HG03039 (cell line): ENCODE data around the gene IPCEF1.

ENCODE experiments used
- ATAC-seq: cut with Tn5 transposase; IDR thresholded peaks from one replicate; pipeline ENCODE4 v1.9.1; 2021; ENCODE audit warnings: mild to moderate bottlenecking, moderate library complexity; ENCODE audit not compliant: unreplicated experiment

IPCEF1 gene

DNA sequence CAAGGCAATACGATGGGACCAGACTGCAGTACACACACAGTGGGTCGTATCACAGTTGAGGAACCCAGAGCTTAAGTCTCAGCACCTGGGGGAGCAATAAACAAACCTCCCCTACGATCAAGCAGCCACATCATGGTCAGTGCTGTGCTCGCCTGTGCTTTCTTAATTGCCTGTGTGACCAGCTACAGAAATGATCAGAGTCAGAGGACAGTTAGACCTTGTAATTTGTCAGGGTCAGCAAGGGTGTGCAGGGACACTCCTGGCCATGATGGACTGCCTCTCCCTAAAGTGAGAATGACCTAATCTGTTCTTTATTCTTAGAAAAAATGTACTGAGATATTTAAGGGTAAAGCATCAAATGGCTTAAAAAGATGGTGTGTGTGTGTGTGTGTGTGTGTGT is 239.1 kb downstream of the IPCEF1 start:
- ATAC-seq = no peak

DNA sequence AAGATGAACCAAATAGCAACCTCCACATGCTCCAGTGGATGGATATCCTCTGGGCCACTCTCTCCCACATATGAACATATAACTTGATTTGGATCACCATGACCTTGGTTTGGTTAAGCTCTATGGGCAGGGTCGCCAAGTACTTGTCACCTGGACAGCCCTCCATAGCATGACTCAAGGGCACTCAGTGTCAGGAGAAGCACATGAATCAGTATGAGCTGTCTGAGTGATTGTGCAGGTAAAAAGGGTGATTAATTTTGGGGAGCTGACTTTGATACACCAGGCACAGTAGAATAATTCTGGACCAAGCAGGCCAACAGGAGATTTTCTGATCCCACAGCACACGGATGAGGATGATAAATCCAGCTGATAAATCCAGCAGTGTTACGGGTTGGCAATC is 243.2 kb downstream of the IPCEF1 start:
- ATAC-seq = no peak

DNA sequence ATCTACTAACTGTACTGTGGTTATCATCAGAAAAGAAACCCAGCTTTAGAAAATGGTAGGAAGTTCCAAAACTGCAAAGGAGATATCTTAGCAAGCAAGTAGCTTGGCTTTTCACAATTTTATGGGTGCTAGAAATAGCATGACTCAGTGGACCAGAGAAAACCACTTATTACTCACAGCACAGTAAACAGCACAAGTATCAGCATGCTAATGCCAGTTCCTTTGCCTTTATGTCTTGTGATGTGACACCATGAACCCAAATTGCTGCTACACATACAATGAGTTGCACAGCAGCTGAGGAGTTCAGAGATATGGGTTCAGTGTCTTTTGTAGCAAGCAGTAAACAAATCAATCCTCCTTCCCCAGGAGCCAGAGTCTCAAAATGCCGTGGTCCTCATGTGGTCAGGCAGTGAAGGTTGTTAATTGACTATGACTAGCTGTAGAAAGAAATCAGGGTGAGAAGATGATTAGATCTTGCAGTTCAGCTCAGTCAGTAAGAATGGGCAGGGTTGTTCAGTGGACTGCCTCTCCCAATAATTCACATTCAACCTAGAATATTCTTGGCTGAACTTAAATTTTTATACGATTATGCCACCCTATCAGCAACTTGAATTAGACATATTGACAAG is 244.3 kb downstream of the IPCEF1 start:
- no peak for ATAC-seq

DNA sequence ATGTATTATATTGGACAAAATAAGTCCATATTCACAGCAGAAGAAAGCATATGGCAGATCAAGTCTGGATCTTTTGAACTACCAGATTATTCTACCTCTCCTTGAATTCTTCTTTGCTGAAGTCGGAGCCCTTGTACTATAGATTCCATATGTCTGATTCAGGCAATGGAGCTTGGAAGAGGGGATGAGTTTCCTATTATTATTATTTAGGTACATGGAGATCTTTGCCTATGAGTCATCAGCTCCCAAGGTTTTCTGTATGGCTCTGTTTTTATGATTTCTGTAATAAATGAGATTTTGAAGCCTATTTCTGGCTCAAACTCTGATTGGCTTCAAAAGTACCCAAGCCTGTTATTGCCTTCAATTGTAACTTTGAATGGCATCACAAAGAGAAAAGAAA is 245.6 kb downstream of the IPCEF1 start:
- ATAC-seq = no peak

DNA sequence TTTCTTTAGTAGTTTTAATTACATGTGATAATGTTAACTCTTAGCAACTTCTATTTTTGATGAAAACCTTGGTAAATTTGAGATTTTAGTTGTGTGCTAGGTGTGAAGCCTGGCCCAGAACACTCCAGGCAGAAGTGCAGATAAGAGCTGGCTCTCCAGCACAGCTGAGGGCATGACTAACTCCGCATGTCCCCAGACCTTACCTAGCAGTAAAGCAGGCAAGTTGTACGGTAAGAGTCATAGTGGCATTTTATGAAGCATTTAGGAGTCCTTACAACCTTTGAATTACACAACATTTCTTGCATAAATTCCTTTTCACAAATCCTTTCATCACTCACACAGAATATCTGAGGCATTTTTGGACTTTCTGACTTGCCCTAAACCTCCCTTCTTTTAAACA is 250.4 kb downstream of the IPCEF1 start:
- ATAC-seq = no peak
